GM23338 (cell line): ENCODE results near the gene ZNF628. TPM values are rescaled to one million over a fixed set of nuclear protein-coding genes. Genes with fewer than 3 reads are reported as not detected.

Experiments used
- ATAC-seq: fragments of 200-7000 bp; cut with Tn5 transposase; 3 replicates; pipeline ENCODE4 v1.9.1; 2020
- DNase-seq: peaks from one replicate; pipeline ENCODE4 v3.0.0-alpha.2; 2015; ENCODE audit warnings: low spot score
- H2AFZ ChIP-seq: fragments of 200-600 bp; sonication (generic); 2 replicates; pipeline ENCODE4 v1.8.0; 2016; ENCODE audit warnings: antibody characterized with exemption, mild to moderate bottlenecking, moderate library complexity
- H3F3A ChIP-seq: fragments of 200-600 bp; sonication (generic); replicated peaks from 2 replicates; pipeline ENCODE4 v1.8.0; 2017; ENCODE audit warnings: antibody characterized with exemption, mixed run types, low read depth
- H3K27ac ChIP-seq: fragments of 200-600 bp; sonication (generic); 2 replicates; pipeline ENCODE4 v1.6.1; 2016; ENCODE audit warnings: low read depth
- H3K27me3 ChIP-seq: fragments of 200-600 bp; sonication (generic); 2 replicates; pipeline ENCODE4 v1.8.0; 2016; ENCODE audit warnings: mild to moderate bottlenecking, mixed run types, moderate library complexity; ENCODE audit not compliant: insufficient read depth
- H3K36me3 ChIP-seq: fragments of 200-600 bp; sonication (generic); 2 replicates; pipeline ENCODE4 v1.8.0; 2016; ENCODE audit warnings: mild to moderate bottlenecking; ENCODE audit not compliant: insufficient read depth
- H3K4me1 ChIP-seq: fragments of 200-600 bp; sonication (generic); 2 replicates; pipeline ENCODE4 v1.8.0; 2016; ENCODE audit warnings: mild to moderate bottlenecking, moderate library complexity; ENCODE audit not compliant: insufficient read depth
- H3K4me2 ChIP-seq: fragments of 200-600 bp; sonication (generic); 2 replicates; pipeline ENCODE4 v1.7.1; 2017; ENCODE audit warnings: mixed run types
- H3K4me3 ChIP-seq: fragments of 200-600 bp; sonication (generic); 2 replicates; pipeline ENCODE4 v1.6.1; 2016; ENCODE audit warnings: mixed run types
- H3K79me2 ChIP-seq: fragments of 200-600 bp; sonication (generic); replicated peaks from 2 replicates; pipeline ENCODE4 v1.8.0; 2017; ENCODE audit warnings: mild to moderate bottlenecking; ENCODE audit not compliant: insufficient read depth
- H3K9me2 ChIP-seq: fragments of 200-600 bp; sonication (generic); 2 replicates; pipeline ENCODE4 v1.8.0; 2017; ENCODE audit not compliant: insufficient read depth
- H4K20me1 ChIP-seq: fragments of 200-600 bp; sonication (generic); replicated peaks from 2 replicates; pipeline ENCODE4 v1.8.0; 2017; ENCODE audit warnings: mild to moderate bottlenecking; ENCODE audit not compliant: insufficient read depth
- H3K27ac Mint-ChIP-seq: 2 replicates; pipeline ENCODE4 v1.8.0; 2020; ENCODE audit warnings: inconsistent platforms, mild to moderate bottlenecking, moderate library complexity, mixed read lengths
- H3K27me3 Mint-ChIP-seq: 3 replicates; pipeline ENCODE4 v1.8.0; 2022; ENCODE audit warnings: low read depth, mild to moderate bottlenecking, moderate library complexity, mixed read lengths, inconsistent platforms; ENCODE audit not compliant: insufficient read depth, poor library complexity
- H3K36me3 Mint-ChIP-seq: 3 replicates; pipeline ENCODE4 v1.8.0; 2021; ENCODE audit warnings: low read depth, mild to moderate bottlenecking, inconsistent platforms, moderate library complexity, mixed read lengths
- H3K4me1 Mint-ChIP-seq: 3 replicates; pipeline ENCODE4 v1.8.0; 2020; ENCODE audit warnings: mild to moderate bottlenecking, inconsistent platforms, mixed read lengths
- H3K4me3 Mint-ChIP-seq: 3 replicates; pipeline ENCODE4 v1.8.0; 2021; ENCODE audit warnings: moderate library complexity, mild to moderate bottlenecking, inconsistent platforms, mixed read lengths
- H3K9me3 Mint-ChIP-seq: 3 replicates; pipeline ENCODE4 v1.8.0; 2020; ENCODE audit warnings: moderate library complexity, mild to moderate bottlenecking, inconsistent platforms, mixed read lengths
- CREB1 ChIP-seq: fragments of 250-450 bp; sonication (Bioruptor Pico); IDR thresholded peaks from 2 replicates; pipeline ENCODE4 v1.5.0; 2020; ENCODE audit warnings: low read depth, mild to moderate bottlenecking, moderate library complexity
- CTCF ChIP-seq, 2 experiments: fragments of 200-600 bp in 1 of 2; sonication (generic) in 1 of 2; conservative IDR thresholded peaks; 2 replicates each; pipeline versions ENCODE4 v1.5.1 to v1.6.1; 2016 to 2017; ENCODE audit warnings: antibody characterized with exemption in 2 of 2, low read depth in 2 of 2, mild to moderate bottlenecking in 2 of 2, moderate library complexity in 1 of 2
- EZH2 ChIP-seq: fragments of 200-600 bp; sonication (generic); IDR thresholded peaks from one replicate; pipeline ENCODE4 v1.8.0; 2017; ENCODE audit warnings: antibody characterized with exemption, mild to moderate bottlenecking, low read depth; ENCODE audit not compliant: unreplicated experiment
- EZH2phosphoT487 ChIP-seq: fragments of 200-600 bp; sonication (generic); IDR thresholded peaks from one replicate; pipeline ENCODE4 v1.8.1; 2018; ENCODE audit warnings: antibody characterized with exemption; ENCODE audit not compliant: unreplicated experiment
- JUNB ChIP-seq: IDR thresholded peaks from one replicate; pipeline ENCODE4 v1.6.1; 2016; ENCODE audit warnings: antibody characterized with exemption; ENCODE audit not compliant: unreplicated experiment
- NANOG ChIP-seq: IDR thresholded peaks from 2 replicates; pipeline ENCODE4 v1.6.1; 2016; ENCODE audit warnings: antibody characterized with exemption, borderline replicate concordance
- POLR2AphosphoS5 ChIP-seq: IDR thresholded peaks from 2 replicates; pipeline ENCODE4 v1.6.1; 2016; ENCODE audit warnings: antibody characterized with exemption, low read depth
- STAT1 ChIP-seq: IDR thresholded peaks from one replicate; pipeline ENCODE4 v1.6.1; 2016; ENCODE audit warnings: antibody characterized with exemption; ENCODE audit not compliant: unreplicated experiment
- ZNF114 ChIP-seq: fragments of 250-450 bp; sonication (Bioruptor Pico); IDR thresholded peaks from 2 replicates; pipeline ENCODE4 v1.5.0; 2020; ENCODE audit warnings: mild to moderate bottlenecking, moderate library complexity
- ZNF331 ChIP-seq: fragments of 250-450 bp; sonication (Bioruptor Pico); IDR thresholded peaks from 2 replicates; pipeline ENCODE4 v1.5.0; 2020; ENCODE audit warnings: low read depth, mild to moderate bottlenecking, moderate library complexity
- polyA plus RNA-seq: library from polyadenylated mRNA; unstranded; fragments of >200 nt; fragmentation: Nextera tagmentation; extraction: Ambion mirVana; gene quantifications from 2 replicates; pipeline ENCODE4 v1.2.1, GENCODE V29; 2016
- total RNA-seq: library from RNA; depleted of rRNA; stranded (reverse); fragments of >200 nt; shearing (Covaris generic); gene quantifications from 2 replicates; pipeline ENCODE4 v1.2.3, GENCODE V29; 2014
- TF ChIP-seq, protein P1 (sequence below): IDR thresholded peaks from one replicate; pipeline ENCODE4 v1.6.1; 2018; ENCODE audit warnings: antibody characterized with exemption; ENCODE audit not compliant: unreplicated experiment
- TF ChIP-seq, protein P2 (sequence below): fragments of 250-450 bp; sonication (Bioruptor Pico); IDR thresholded peaks from 2 replicates; pipeline ENCODE4 v1.5.0; 2020; ENCODE audit warnings: mild to moderate bottlenecking, moderate library complexity
- TF ChIP-seq, protein P3 (sequence below): IDR thresholded peaks from 2 replicates; pipeline ENCODE4 v1.6.1; 2016; ENCODE audit warnings: antibody characterized with exemption

Gene ZNF628
- total and polyA plus RNA-seq, 2 experiments from 2014 or later = 4.9 to 10.7 TPM

DNA sequence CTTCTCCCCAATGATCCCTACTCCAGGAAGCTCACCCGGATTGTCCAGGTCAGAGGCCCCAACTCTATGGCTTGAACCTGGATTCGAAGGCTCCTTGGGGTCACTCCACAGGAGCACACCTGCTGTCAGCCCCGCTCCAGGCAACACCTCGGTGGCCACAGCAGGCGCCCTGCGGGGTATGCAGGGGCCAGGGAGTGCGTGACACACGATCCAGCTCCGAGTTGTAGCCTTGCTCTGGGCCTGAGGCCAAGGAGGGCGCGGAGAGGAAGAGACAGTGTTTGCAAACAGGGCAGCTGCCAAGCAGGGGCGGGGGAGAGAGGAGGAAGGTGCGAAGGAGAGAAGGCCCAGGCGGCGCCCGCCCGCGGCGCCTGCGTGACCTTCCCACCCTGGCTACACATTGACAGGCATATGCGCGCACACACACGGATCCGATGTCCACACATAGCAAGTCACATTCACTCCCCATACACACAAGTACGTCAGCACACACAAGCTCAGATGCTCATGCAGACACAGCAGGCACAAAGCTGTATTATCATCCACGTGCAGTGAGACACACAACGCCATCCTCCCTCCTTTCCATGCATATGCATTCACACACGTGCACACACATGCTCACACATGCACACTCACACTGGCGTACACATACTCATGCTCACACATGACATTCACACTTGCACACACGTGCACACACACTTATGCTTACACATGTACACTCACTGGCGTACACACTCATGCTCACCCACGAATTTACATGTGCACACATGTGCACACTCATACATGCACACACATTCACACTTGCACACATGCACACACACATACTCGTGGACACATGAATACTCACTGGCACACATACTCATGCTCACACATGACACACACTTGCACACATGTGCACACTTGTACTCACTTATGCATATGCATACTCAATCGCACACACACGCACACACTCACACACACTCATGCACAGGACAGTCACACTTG lies 50.1 kb downstream of the ZNF628 start:
- Mint-ChIP-seq H3K36me3 (no peaks in the 10 kb centered on the region), H3K27me3 (peaks cover 3% of the 10 kb centered on the region), H3K9me3 (no peaks in the 10 kb centered on the region), H3K27ac (no peak overlapping the region), H3K4me3 (no peak overlapping the region), H3K4me1 (peaks cover 3% of the 10 kb centered on the region)
- Histone ChIP-seq H3K36me3 (no peaks in the 10 kb centered on the region), H3K27me3 (no peaks in the 10 kb centered on the region), H2AFZ (peak overlapping the region; percentile 69; the same call in 1 of the 2 replicates), H3K4me3 (no peak overlapping the region), H3K27ac (no peak overlapping the region), H3K79me2 (no peaks in the 10 kb centered on the region), H3F3A (peaks cover 16% of the 10 kb centered on the region), H3K4me1 (no peaks in the 10 kb centered on the region), H3K9me2 (no peaks in the 10 kb centered on the region), H4K20me1 (no peaks in the 10 kb centered on the region), H3K4me2 (no peak overlapping the region)
- TF ChIP-seq EZH2phosphoT487 (no peak), POLR2AphosphoS5 (no peak), CREB1 (CRISPR knock-in tag) (no peak), ZNF331 (CRISPR knock-in tag) (no peak), ZNF114 (CRISPR knock-in tag) (no peak), NANOG (no peak), STAT1 (no peak), JUNB (no peak), EZH2 (no peak), CTCF (conservative IDR thresholded peaks at IDR 0.05; ENCODE audit: low read depth in 2 of 2) (no peak)
- TF ChIP-seq, protein P1, sequence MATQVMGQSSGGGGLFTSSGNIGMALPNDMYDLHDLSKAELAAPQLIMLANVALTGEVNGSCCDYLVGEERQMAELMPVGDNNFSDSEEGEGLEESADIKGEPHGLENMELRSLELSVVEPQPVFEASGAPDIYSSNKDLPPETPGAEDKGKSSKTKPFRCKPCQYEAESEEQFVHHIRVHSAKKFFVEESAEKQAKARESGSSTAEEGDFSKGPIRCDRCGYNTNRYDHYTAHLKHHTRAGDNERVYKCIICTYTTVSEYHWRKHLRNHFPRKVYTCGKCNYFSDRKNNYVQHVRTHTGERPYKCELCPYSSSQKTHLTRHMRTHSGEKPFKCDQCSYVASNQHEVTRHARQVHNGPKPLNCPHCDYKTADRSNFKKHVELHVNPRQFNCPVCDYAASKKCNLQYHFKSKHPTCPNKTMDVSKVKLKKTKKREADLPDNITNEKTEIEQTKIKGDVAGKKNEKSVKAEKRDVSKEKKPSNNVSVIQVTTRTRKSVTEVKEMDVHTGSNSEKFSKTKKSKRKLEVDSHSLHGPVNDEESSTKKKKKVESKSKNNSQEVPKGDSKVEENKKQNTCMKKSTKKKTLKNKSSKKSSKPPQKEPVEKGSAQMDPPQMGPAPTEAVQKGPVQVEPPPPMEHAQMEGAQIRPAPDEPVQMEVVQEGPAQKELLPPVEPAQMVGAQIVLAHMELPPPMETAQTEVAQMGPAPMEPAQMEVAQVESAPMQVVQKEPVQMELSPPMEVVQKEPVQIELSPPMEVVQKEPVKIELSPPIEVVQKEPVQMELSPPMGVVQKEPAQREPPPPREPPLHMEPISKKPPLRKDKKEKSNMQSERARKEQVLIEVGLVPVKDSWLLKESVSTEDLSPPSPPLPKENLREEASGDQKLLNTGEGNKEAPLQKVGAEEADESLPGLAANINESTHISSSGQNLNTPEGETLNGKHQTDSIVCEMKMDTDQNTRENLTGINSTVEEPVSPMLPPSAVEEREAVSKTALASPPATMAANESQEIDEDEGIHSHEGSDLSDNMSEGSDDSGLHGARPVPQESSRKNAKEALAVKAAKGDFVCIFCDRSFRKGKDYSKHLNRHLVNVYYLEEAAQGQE = no peak
- TF ChIP-seq, protein P2, sequence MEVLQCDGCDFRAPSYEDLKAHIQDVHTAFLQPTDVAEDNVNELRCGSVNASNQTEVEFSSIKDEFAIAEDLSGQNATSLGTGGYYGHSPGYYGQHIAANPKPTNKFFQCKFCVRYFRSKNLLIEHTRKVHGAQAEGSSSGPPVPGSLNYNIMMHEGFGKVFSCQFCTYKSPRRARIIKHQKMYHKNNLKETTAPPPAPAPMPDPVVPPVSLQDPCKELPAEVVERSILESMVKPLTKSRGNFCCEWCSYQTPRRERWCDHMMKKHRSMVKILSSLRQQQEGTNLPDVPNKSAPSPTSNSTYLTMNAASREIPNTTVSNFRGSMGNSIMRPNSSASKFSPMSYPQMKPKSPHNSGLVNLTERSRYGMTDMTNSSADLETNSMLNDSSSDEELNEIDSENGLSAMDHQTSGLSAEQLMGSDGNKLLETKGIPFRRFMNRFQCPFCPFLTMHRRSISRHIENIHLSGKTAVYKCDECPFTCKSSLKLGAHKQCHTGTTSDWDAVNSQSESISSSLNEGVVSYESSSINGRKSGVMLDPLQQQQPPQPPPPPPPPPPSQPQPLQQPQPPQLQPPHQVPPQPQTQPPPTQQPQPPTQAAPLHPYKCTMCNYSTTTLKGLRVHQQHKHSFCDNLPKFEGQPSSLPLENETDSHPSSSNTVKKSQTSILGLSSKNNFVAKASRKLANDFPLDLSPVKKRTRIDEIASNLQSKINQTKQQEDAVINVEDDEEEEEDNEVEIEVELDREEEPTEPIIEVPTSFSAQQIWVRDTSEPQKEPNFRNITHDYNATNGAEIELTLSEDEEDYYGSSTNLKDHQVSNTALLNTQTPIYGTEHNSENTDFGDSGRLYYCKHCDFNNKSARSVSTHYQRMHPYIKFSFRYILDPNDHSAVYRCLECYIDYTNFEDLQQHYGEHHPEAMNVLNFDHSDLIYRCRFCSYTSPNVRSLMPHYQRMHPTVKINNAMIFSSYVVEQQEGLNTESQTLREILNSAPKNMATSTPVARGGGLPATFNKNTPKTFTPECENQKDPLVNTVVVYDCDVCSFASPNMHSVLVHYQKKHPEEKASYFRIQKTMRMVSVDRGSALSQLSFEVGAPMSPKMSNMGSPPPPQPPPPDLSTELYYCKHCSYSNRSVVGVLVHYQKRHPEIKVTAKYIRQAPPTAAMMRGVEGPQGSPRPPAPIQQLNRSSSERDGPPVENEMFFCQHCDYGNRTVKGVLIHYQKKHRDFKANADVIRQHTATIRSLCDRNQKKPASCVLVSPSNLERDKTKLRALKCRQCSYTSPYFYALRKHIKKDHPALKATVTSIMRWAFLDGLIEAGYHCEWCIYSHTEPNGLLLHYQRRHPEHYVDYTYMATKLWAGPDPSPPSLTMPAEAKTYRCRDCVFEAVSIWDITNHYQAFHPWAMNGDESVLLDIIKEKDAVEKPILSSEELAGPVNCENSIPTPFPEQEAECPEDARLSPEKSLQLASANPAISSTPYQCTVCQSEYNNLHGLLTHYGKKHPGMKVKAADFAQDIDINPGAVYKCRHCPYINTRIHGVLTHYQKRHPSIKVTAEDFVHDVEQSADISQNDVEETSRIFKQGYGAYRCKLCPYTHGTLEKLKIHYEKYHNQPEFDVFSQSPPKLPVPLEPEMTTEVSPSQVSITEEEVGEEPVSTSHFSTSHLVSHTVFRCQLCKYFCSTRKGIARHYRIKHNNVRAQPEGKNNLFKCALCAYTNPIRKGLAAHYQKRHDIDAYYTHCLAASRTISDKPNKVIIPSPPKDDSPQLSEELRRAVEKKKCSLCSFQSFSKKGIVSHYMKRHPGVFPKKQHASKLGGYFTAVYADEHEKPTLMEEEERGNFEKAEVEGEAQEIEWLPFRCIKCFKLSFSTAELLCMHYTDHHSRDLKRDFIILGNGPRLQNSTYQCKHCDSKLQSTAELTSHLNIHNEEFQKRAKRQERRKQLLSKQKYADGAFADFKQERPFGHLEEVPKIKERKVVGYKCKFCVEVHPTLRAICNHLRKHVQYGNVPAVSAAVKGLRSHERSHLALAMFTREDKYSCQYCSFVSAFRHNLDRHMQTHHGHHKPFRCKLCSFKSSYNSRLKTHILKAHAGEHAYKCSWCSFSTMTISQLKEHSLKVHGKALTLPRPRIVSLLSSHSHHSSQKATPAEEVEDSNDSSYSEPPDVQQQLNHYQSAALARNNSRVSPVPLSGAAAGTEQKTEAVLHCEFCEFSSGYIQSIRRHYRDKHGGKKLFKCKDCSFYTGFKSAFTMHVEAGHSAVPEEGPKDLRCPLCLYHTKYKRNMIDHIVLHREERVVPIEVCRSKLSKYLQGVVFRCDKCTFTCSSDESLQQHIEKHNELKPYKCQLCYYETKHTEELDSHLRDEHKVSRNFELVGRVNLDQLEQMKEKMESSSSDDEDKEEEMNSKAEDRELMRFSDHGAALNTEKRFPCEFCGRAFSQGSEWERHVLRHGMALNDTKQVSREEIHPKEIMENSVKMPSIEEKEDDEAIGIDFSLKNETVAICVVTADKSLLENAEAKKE = no peak
- TF ChIP-seq, protein P3, sequence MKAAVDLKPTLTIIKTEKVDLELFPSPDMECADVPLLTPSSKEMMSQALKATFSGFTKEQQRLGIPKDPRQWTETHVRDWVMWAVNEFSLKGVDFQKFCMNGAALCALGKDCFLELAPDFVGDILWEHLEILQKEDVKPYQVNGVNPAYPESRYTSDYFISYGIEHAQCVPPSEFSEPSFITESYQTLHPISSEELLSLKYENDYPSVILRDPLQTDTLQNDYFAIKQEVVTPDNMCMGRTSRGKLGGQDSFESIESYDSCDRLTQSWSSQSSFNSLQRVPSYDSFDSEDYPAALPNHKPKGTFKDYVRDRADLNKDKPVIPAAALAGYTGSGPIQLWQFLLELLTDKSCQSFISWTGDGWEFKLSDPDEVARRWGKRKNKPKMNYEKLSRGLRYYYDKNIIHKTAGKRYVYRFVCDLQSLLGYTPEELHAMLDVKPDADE = no peak
- DNase-seq (peak; percentile 40), ATAC-seq (peak; percentile 61)
